Measurements from ENCODE around the gene UBE2H.

The UBE2H gene

DNA sequence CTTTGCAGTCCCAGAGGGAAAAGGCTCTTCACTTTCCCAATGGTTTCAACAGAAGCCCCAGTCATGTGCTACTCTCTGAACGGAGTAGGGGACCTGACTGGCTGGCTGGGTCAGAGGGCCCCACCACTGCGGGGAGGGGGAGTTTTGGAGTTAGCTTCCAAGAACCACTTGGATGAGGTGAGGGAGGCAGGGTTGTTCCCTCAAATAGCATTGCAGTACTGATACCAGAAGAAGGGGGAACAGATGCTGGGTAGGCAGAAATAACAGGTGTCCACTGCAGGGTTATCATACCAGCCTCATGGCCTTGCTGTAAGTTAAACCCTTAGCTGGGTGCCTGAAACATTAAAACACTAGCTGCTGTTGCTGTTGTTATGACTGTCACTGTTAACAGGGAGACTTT is 131.3 kb downstream of the UBE2H start:
- in situ Hi-C loops (cut with MboI; ENCODE audit: low pct_unique_long_range_greater_than_20kb, low sequenced_read_pairs, unreplicated experiment) = no loop called here
- no peak for DNase-seq (ENCODE audit: low spot score)
- TF ChIP-seq CTCF (IDR thresholded peaks at IDR 0.05; ENCODE audit: extremely low read depth, insufficient read depth, missing control alignments) = no peak

- in situ Hi-C loops (cut with MboI; ENCODE audit: low pct_unique_long_range_greater_than_20kb, low sequenced_read_pairs, unreplicated experiment) = no loop called here
- no peak for DNase-seq (ENCODE audit: low spot score)
- TF ChIP-seq CTCF (IDR thresholded peaks at IDR 0.05; ENCODE audit: extremely low read depth, insufficient read depth, missing control alignments) = no peak
These were observed 136.0 kb downstream of the UBE2H start for GRCh38 chr7:129816742-129817141.

- DNase-seq (ENCODE audit: low spot score) = no peak
- in situ Hi-C loops (cut with MboI; ENCODE audit: low pct_unique_long_range_greater_than_20kb, low sequenced_read_pairs, unreplicated experiment) = no loop called here
- no peak for TF ChIP-seq CTCF (IDR thresholded peaks at IDR 0.05; ENCODE audit: extremely low read depth, insufficient read depth, missing control alignments)
These were observed 144.9 kb downstream of the UBE2H start for GRCh38 chr7:129807863-129808262.

- DNase-seq (ENCODE audit: low spot score) = no peak
- in situ Hi-C loops (cut with MboI; ENCODE audit: low pct_unique_long_range_greater_than_20kb, low sequenced_read_pairs, unreplicated experiment) = no loop called here
- no peak for TF ChIP-seq CTCF (IDR thresholded peaks at IDR 0.05; ENCODE audit: extremely low read depth, insufficient read depth, missing control alignments)
These were observed 147.7 kb downstream of the UBE2H start for GRCh38 chr7:129804890-129805719.

GRCh38 chr7:129804111-129804889 is 148.5 kb downstream of the UBE2H start:
- TF ChIP-seq CTCF (IDR thresholded peaks at IDR 0.05; ENCODE audit: extremely low read depth, insufficient read depth, missing control alignments) = no peak
- DNase-seq (ENCODE audit: low spot score) = no peak
- in situ Hi-C loops (cut with MboI; ENCODE audit: low pct_unique_long_range_greater_than_20kb, low sequenced_read_pairs, unreplicated experiment) = no loop called here

DNA sequence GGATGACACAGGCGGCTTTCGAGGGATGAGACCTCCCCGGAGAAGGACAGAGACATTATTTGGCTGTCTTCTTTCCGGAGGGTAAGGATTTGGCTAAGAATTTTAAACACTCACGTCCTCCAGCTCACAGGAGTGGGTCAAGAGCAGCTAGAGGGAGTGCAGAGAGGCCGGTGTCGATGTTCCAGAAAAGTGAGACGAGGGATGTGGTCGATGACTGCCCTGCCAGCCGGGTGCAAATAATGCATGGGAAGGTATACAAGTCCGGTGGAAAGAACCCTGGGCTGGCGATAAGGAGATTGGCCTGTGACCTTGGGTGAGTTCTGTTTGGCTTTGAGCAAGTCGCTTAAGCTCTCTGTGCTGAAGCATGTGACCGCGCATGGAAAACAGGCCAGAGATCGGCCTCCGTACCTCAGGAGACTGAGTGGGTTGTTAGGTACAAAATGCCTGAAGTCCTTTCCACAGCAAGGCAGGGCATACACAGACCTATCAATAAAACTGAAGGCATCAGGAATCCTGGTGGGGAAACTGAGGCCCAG is 149.1 kb downstream of the UBE2H start:
- no peak for TF ChIP-seq CTCF (IDR thresholded peaks at IDR 0.05; ENCODE audit: extremely low read depth, insufficient read depth, missing control alignments)
- DNase-seq (ENCODE audit: low spot score) = no peak
- in situ Hi-C loops (cut with MboI; ENCODE audit: low pct_unique_long_range_greater_than_20kb, low sequenced_read_pairs, unreplicated experiment) = no loop called here
